ENCODE results near the gene GVQW3. TPM values are rescaled to one million over a fixed set of nuclear protein-coding genes. Genes with fewer than 3 reads are reported as not detected.

The GVQW3 gene
- total and polyA plus RNA-seq, 2 of the 8 experiments (the other 6 are each of a cell fraction or from before 2014, with no cell fraction given), result 5.5 to 8.1 TPM

GRCh38 chr11:76443268-76443980 is 62.3 kb downstream of the GVQW3 start (continued):
- TF ChIP-seq CHD7 (IDR thresholded peaks at IDR 0.05; ENCODE audit: insufficient replicate concordance, low read length) (no peak), SUZ12 (IDR thresholded peaks at IDR 0.05; ENCODE audit: low read length) (no peak), BRCA1 (IDR thresholded peaks at IDR 0.05; ENCODE audit: low read depth, low read length) (no peak), HDAC6 (IDR thresholded peaks at IDR 0.05; ENCODE audit: low read depth, low read length) (no peak), RAD21 (IDR thresholded peaks at IDR 0.05 in 1 of 2, conservative IDR thresholded peaks at IDR 0.05 in 1 of 2; ENCODE audit: low read depth in 2 of 2, low read length in 2 of 2) (no peak), JUND (IDR thresholded peaks at IDR 0.05; ENCODE audit: low read length) (no peak), BACH1 (IDR thresholded peaks at IDR 0.05; ENCODE audit: low read length) (no peak)
- TF ChIP-seq, protein P1, sequence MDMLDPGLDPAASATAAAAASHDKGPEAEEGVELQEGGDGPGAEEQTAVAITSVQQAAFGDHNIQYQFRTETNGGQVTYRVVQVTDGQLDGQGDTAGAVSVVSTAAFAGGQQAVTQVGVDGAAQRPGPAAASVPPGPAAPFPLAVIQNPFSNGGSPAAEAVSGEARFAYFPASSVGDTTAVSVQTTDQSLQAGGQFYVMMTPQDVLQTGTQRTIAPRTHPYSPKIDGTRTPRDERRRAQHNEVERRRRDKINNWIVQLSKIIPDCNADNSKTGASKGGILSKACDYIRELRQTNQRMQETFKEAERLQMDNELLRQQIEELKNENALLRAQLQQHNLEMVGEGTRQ (IDR thresholded peaks at IDR 0.05; ENCODE audit: low read length), result no peak

Data from H1 (cell line).